Occipital lobe (tissue), 2 donors: ENCODE results near the gene PCIF1. TPM values are rescaled to one million over a fixed set of nuclear protein-coding genes. Genes with fewer than 3 reads are reported as not detected.
"Not testable (repeated sequence)": the region's sequence is repeated elsewhere in the genome, so short reads cannot be mapped to it uniquely, and the experiment has no call there.

Experiments
- DNase-seq: peaks from one replicate; lab custom pipeline; 2025; lab: John Stamatoyannopoulos, UW
- total RNA-seq: library from RNA; depleted of rRNA; stranded (reverse); fragments of >200 nt; gene quantifications from one replicate; pipeline ENCODE4 v1.2.3, GENCODE V29; 2014

PCIF1 gene
- total RNA-seq, 1 donor from 2014 or later, result 14.5 TPM

DNA sequence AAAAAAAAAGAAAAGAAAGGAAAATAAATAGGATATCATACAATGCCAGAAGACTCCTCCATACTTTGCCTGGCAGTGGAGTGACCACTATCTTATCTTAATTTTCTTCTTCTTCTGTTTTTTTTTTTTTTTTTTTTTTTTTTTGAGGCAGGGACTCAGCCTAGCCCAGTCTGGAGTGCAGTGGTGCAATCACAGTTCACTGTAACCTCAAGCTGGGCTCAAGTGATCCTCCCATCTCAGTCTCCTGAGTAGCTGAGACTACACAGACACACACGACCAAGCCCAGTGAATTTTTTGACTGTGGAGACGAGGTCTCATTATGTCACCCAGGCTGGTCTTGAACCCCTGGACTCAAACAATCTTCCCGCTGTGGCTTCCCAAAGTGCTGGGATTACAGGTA, 57.1 kb downstream of the PCIF1 start:
- DNase-seq, result no peak

DNA sequence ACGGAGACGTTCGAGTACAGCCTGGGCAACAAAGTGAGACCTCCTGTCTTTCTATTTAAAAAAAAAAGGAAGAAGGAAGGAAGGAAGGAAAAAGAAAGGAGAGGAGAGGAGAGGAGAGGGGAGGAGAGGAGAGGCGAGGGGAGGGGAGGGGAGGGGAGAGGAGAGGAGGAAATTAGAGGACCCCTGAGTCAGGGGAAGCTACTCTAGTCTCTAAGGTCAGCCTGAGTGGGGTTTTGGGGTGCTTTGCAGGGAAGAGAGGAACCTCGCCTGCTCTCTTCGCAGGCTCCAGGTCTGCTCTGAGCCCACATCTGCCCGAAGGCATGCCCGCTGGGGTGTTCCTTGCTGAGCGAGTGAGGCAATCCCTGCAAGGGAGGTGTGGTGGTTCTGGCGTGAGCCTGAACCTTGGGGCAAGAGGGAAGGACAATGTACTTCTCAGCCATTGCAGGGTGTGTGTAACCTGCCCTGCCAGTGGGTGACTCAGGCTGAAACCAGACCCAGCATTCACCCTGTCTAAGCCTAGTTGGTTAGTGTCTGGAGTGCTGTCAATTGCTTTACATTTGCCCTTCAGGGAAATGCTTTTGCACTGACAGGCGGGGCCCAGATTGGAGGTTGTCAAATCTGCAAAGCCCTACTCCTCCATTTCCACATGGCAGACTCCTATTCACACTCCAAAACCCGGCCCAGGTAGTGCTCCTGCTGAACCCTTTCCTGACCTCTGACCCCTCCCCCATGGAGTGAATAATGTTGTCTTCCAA, 58.9 kb downstream of the PCIF1 start:
- DNase-seq, result no peak

DNA sequence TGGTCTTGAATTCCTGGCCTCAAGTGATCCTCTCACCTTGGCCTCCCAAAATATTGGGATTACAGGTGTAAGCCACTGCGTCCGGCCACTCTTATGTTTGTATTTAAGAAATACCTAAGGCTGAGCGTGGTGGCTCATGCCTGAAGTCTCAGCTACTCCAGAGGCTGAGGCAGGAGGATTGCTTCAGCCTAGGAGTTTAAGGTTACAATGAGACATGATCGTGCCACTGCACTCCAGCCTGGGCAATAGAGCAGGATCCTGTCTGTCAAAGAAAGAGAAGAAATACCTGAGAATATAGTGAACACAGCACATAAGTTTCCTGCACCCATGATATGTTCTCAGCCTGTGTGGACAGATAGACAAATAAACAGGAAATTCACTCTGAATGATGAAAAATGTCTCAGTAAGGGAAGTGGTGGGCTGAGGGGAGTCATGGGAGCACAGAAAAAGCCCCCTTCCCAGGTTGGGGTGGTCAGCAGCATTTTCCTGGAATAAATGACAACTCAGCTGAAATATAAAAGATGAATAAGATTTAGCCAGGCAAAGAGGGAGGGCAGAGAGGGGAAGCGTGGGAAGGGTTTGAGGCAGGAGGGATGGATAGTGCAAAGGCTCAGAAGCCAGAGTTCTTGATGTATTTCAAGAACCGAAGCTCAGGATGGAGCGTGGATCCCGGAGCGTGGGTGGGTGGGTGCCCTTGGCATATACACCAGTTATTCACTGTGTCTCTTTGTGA, 60.4 kb downstream of the PCIF1 start:
- no peak for DNase-seq

DNA sequence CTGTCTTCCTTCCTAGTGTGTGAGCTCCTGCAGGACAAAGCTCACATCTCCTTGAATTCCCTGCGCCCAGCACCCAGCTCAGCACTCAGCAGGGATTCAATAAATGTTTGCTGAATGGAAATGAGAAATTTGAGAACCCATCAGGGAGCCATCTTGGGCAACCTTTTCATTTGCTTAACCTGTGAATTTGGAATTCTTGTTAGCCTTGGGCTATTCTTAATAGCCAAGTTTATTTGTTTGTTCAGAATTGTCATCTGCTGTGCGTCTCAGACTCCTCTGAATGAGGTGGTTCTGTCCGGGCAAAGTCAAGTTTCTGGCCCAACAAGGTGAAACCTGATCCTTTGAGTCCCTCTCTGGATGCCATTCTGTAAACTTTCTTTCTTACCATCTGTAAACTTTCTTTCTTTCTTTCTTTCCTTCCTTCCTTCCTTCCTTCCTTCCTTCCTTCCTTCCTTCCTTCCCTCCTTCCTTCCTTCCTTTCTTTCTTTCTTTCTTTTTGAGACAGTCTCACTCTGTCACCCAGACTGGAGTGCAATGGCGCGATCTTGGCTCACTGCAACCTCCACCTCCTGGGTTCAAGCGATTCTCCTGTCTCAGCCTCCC, 61.1 kb downstream of the PCIF1 start:
- DNase-seq, result not testable (repeated sequence)

DNA sequence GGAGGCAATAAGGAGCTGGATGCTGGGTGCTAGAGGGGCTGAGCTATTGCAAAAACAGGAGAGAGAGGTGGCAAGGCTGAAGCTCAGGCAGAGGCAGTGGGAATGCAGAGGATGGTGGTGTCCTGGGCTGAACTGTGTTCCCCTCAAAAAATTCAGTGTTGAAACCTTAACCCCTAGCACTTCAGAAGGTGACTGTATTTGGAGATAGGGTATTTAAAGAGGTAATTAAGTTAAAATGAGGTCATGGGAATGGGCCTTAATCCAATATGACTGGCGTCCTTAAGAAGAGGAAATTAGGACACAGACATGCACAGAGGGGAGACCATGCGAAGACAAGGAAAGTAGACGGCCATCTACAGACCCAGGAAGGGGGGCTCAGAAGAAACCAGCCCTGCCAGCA, 62.7 kb downstream of the PCIF1 start:
- no peak for DNase-seq

Other genes starting within 250 kb of the PCIF1 start
- not detected for gene WFDC13, start 232.6 kb upstream of the PCIF1 start, total RNA-seq
- not detected for gene WFDC10B, start 229.7 kb upstream of the PCIF1 start, total RNA-seq
- gene SPINT4, start 212.3 kb upstream of the PCIF1 start, total RNA-seq, result not detected
- gene WFDC3, start 142.8 kb upstream of the PCIF1 start, total RNA-seq, result not detected
- gene DNTTIP1, start 142.7 kb upstream of the PCIF1 start, total RNA-seq, result 9.2 TPM
- gene UBE2C, start 122.0 kb upstream of the PCIF1 start, total RNA-seq, result 6.9 TPM
- 1.2 TPM for gene TNNC2, start 107.4 kb upstream of the PCIF1 start, total RNA-seq
- gene SNX21, start 100.9 kb upstream of the PCIF1 start, total RNA-seq, result 22.8 TPM
- 21.5 TPM for gene ACOT8, start 77.3 kb upstream of the PCIF1 start, total RNA-seq
- 13.9 TPM for gene ZSWIM3, start 77.1 kb upstream of the PCIF1 start, total RNA-seq
- 5.5 TPM for gene ZSWIM1, start 53.5 kb upstream of the PCIF1 start, total RNA-seq
- gene SPATA25, start 47.1 kb upstream of the PCIF1 start, total RNA-seq, result 1.7 TPM
- gene NEURL2, start 43.5 kb upstream of the PCIF1 start, total RNA-seq, result 2.8 TPM
- gene CTSA, start 43.3 kb upstream of the PCIF1 start, total RNA-seq, result 15.8 TPM
- 19.0 TPM for gene PLTP, start 22.5 kb upstream of the PCIF1 start, total RNA-seq
- 13.9 TPM for gene ZNF335, start 37.5 kb downstream of the PCIF1 start, total RNA-seq
- not detected for gene MMP9, start 74.2 kb downstream of the PCIF1 start, total RNA-seq
- gene SLC12A5, start 94.5 kb downstream of the PCIF1 start, total RNA-seq, result 19.2 TPM
- 20.4 TPM for gene NCOA5, start 155.3 kb downstream of the PCIF1 start, total RNA-seq
- 0.62 TPM for gene CD40, start 183.6 kb downstream of the PCIF1 start, total RNA-seq